Endothelial cell of umbilical vein (primary cell): ENCODE measurements around the gene BCL11B. TPM values are rescaled to one million over a fixed set of nuclear protein-coding genes. Genes with fewer than 3 reads are reported as not detected.

Experiments
- BruUV-seq: library from RNA; stranded (reverse); fragments of 400-500 nt; replicated peaks from 2 replicates; lab custom pipeline; 2021; lab: Mats Ljungman, UMichigan
- CTCF ChIA-PET: fragments of 300-600, 350-600 bp; sonication (Branson Sonifier 250); formaldehyde crosslinking; loops from one replicate; lab custom pipeline; 2021; ENCODE audit warnings: antibody characterized with exemption, inconsistent platforms; lab: Charles Lee
- POLR2A ChIA-PET: fragments of 300-600, 350-600 bp; sonication (Branson Sonifier 250); formaldehyde crosslinking; loops from one replicate; lab custom pipeline; 2021; ENCODE audit warnings: antibody characterized with exemption, inconsistent platforms; lab: Charles Lee
- DNase-seq: peaks from one replicate; pipeline ENCODE4 v3.0.0-alpha.2; 2011; ENCODE audit warnings: low read depth, low spot score
- FAIRE-seq: peaks from 2 replicates; lab custom pipeline; 2011; peaks lifted over from hg19 to GRCh38; lab: Jason Lieb, UNC
- H2AFZ ChIP-seq: 2 replicates; pipeline ENCODE4 v1.6.0; 2012; ENCODE audit warnings: low read depth, low read length, control low read depth, inconsistent platforms
- H3K27ac ChIP-seq: 2 replicates; pipeline ENCODE4 v1.5.1; 2011; ENCODE audit warnings: low read depth, mild to moderate bottlenecking, control low read depth, low read length, moderate library complexity; ENCODE audit not compliant: insufficient read depth
- H3K27me3 ChIP-seq, 2 experiments: 2 replicates each; pipeline versions ENCODE4 v1.6.0 to v1.6.1; 2011; ENCODE audit warnings: low read length in 2 of 2, mixed read lengths in 1 of 2; ENCODE audit not compliant: control insufficient read depth in 2 of 2, insufficient read depth in 2 of 2
- H3K36me3 ChIP-seq, 2 experiments: 2 replicates in 1 of 2; 3 replicates in 1 of 2; pipeline ENCODE4 v1.5.1; 2011; ENCODE audit warnings: low read length in 2 of 2, mild to moderate bottlenecking in 1 of 2, moderate library complexity in 1 of 2; ENCODE audit not compliant: control insufficient read depth in 2 of 2, insufficient read depth in 2 of 2; ENCODE audit errors: extremely low read depth in 1 of 2
- H3K4me1 ChIP-seq: 3 replicates; pipeline ENCODE4 v1.5.1; 2011; ENCODE audit warnings: mild to moderate bottlenecking, low read length; ENCODE audit not compliant: control insufficient read depth, insufficient read depth; ENCODE audit errors: extremely low read depth
- H3K4me2 ChIP-seq: 2 replicates; pipeline ENCODE4 v1.6.1; 2011; ENCODE audit warnings: low read length, control low read depth, mixed read lengths; ENCODE audit not compliant: insufficient read depth
- H3K4me3 ChIP-seq, 3 experiments: fragments of 200-600 bp in 1 of 3; sonication (generic), shearing (Covaris generic) in 1 of 3; replicated peaks in 1 of 3; 2 replicates each; pipeline ENCODE4 v1.5.1; 2011 to 2016; ENCODE audit warnings: control low read depth in 3 of 3, low read length in 3 of 3, mild to moderate bottlenecking in 2 of 3, inconsistent platforms in 1 of 3, low read depth in 1 of 3, moderate library complexity in 1 of 3; ENCODE audit not compliant: insufficient read depth in 1 of 3
- H3K79me2 ChIP-seq: 2 replicates; pipeline ENCODE4 v1.6.0; 2012; ENCODE audit warnings: low read length, inconsistent platforms; ENCODE audit not compliant: control insufficient read depth, insufficient read depth
- H3K9ac ChIP-seq: replicated peaks from 2 replicates; pipeline ENCODE3; 2011; ENCODE audit warnings: low read length, control low read depth; ENCODE audit not compliant: insufficient read depth; ENCODE audit errors: extremely low read depth
- H3K9me1 ChIP-seq: replicated peaks from 3 replicates; pipeline ENCODE4 v1.6.0; 2011; ENCODE audit warnings: mild to moderate bottlenecking, low read length; ENCODE audit not compliant: control insufficient read depth, insufficient read depth; ENCODE audit errors: extremely low read depth
- H3K9me3 ChIP-seq: replicated peaks from 2 replicates; pipeline ENCODE4 v1.5.1; 2012; ENCODE audit warnings: low read length, inconsistent platforms; ENCODE audit not compliant: control insufficient read depth, insufficient read depth
- H4K20me1 ChIP-seq: replicated peaks from 2 replicates; pipeline ENCODE3; 2011; ENCODE audit warnings: mild to moderate bottlenecking, low read length; ENCODE audit not compliant: control insufficient read depth, insufficient read depth; ENCODE audit errors: extremely low read depth
- CTCF ChIP-seq, 2 donors: IDR thresholded peaks; 1 replicate in 1 of 2; 2 replicates in 1 of 2; pipeline ENCODE4 v1.5.1; 2011; ENCODE audit warnings: low read length in 2 of 2, mild to moderate bottlenecking in 2 of 2, moderate library complexity in 2 of 2, control low read depth in 1 of 2, inconsistent platforms in 1 of 2, low read depth in 1 of 2; ENCODE audit not compliant: insufficient read depth in 1 of 2; ENCODE audit errors: extremely low read depth in 1 of 2
- EZH2 ChIP-seq: IDR thresholded peaks from 2 replicates; pipeline ENCODE4 v1.6.1; 2012; ENCODE audit warnings: borderline replicate concordance, low read depth, mild to moderate bottlenecking, moderate library complexity, low read length, inconsistent platforms; ENCODE audit not compliant: severe bottlenecking
- FOS ChIP-seq: IDR thresholded peaks from 2 replicates; pipeline ENCODE4 v1.6.1; 2011; ENCODE audit warnings: mild to moderate bottlenecking, low read length, moderate library complexity, borderline replicate concordance; ENCODE audit not compliant: insufficient read depth
- GATA2 ChIP-seq: IDR thresholded peaks from 2 replicates; pipeline ENCODE4 v1.7.0; 2011; ENCODE audit warnings: low read depth, mild to moderate bottlenecking, moderate library complexity, mixed read lengths, low read length; ENCODE audit not compliant: insufficient read length, insufficient read depth
- JUN ChIP-seq: IDR thresholded peaks from 2 replicates; pipeline ENCODE4 v1.6.1; 2011; ENCODE audit warnings: borderline replicate concordance, low read depth; ENCODE audit not compliant: insufficient read length, insufficient read depth
- MAX ChIP-seq: IDR thresholded peaks from 2 replicates; pipeline ENCODE4 v1.6.1; 2011; ENCODE audit not compliant: insufficient read depth, insufficient read length
- MYC ChIP-seq: IDR thresholded peaks from one replicate; pipeline ENCODE4 v1.6.1; 2011; ENCODE audit warnings: mild to moderate bottlenecking, low read depth, low read length
- POLR2A ChIP-seq: IDR thresholded peaks from 2 replicates; pipeline ENCODE4 v1.6.1; 2012; ENCODE audit warnings: low read depth, mild to moderate bottlenecking, control low read depth, low read length
- POLR2AphosphoS5 ChIP-seq: IDR thresholded peaks from 2 replicates; pipeline ENCODE4 v1.6.1; 2012; ENCODE audit warnings: low read depth, mild to moderate bottlenecking, control low read depth, low read length, moderate library complexity; ENCODE audit not compliant: insufficient read depth
- dilution Hi-C: fragments of 300-500 bp; cut with MboI; formaldehyde crosslinking; loops from one replicate; pipeline ENCODE4 v1.15.0; 2019; ENCODE audit warnings: low sequenced_read_pairs; ENCODE audit not compliant: extremely low pct_ligation_motif_present
- intact Hi-C: fragments of 100-400 bp; cut with micrococcal nuclease; formaldehyde crosslinking; loops from one replicate; pipeline ENCODE4 v1.10.0; 2022
- polyA plus RNA-seq, 4 experiments: library from polyadenylated mRNA; depleted of rRNA in 3 of 4; stranded (reverse) in 3 of 4; unstranded in 1 of 4; fragments of >200 nt; gene quantifications; 2 replicates each; pipeline versions ENCODE4 v1.2.1 to v1.2.3, GENCODE V29; 2011 to 2012; ENCODE audit warnings: missing spikeins in 1 of 4
- total RNA-seq: library from RNA; stranded (reverse); gene quantifications from 2 replicates; pipeline ENCODE4 v1.2.3, GENCODE V29; 2021

Gene BCL11B
- total and polyA plus RNA-seq, 2 donors (not counting 3 experiments of a cell fraction or from before 2014, with no cell fraction given) = 0.03 to 0.07 TPM

GRCh38 chr14:99183716-99184115 is 88.3 kb downstream of the BCL11B start:
- dilution Hi-C loops (no loop called here), intact Hi-C loops (no loop called here)
- no peak for TF ChIP-seq JUN
- TF ChIP-seq POLR2A = no peak
- no peak for TF ChIP-seq EZH2
- TF ChIP-seq CTCF (IDR thresholded peaks at IDR 0.05; ENCODE audit: extremely low read depth in 1 of 2, insufficient read depth in 1 of 2, low read depth in 1 of 2, low read length in 2 of 2) = no peak
- no peak for TF ChIP-seq MYC
- no peak for TF ChIP-seq MAX
- no peak for TF ChIP-seq FOS
- no peak for TF ChIP-seq GATA2
- no peak for TF ChIP-seq POLR2AphosphoS5
- H3K27ac ChIP-seq = no peak overlapping the region
- no peak overlapping the region for H3K9ac ChIP-seq
- H3K4me2 ChIP-seq = no peak overlapping the region
- H3K4me3 ChIP-seq = no peak overlapping the region
- H3K9me3 ChIP-seq = peaks cover 2% of the 10 kb centered on the region
- H3K27me3 ChIP-seq = no peaks in the 10 kb centered on the region
- H3K36me3 ChIP-seq = no peaks in the 10 kb centered on the region
- no peak overlapping the region for H2AFZ ChIP-seq
- FAIRE-seq (no peak), DNase-seq (no peak)
- H3K4me1 ChIP-seq = no peaks in the 10 kb centered on the region
- BruUV-seq = no TSS peak
- no peaks in the 10 kb centered on the region for H4K20me1 ChIP-seq
- H3K9me1 ChIP-seq = no peaks in the 10 kb centered on the region
- no peaks in the 10 kb centered on the region for H3K79me2 ChIP-seq
- ChIA-PET CTCF (no interaction called here), POLR2A (no interaction called here)
